H9 (cell line): ENCODE data around the gene SERPINB8. TPM values are rescaled to one million over a fixed set of nuclear protein-coding genes. Genes with fewer than 3 reads are reported as not detected.

Experiments used
- DNase-seq: peaks from one replicate; pipeline ENCODE4 v3.0.0-alpha.2; 2017
- H2AFZ ChIP-seq: one replicate; pipeline ENCODE4 v1.6.1; 2013; ENCODE audit warnings: mild to moderate bottlenecking, low read length, control low read depth, moderate library complexity
- H2AK5ac ChIP-seq: 2 replicates; pipeline ENCODE4 v1.6.1; 2013; ENCODE audit warnings: low read length, control low read depth, mixed read lengths; ENCODE audit not compliant: insufficient read length
- H2BK120ac ChIP-seq: one replicate; pipeline ENCODE4 v1.6.1; 2013; ENCODE audit warnings: low read depth, mild to moderate bottlenecking, low read length, control low read depth, inconsistent platforms; ENCODE audit not compliant: poor library complexity, severe bottlenecking
- H2BK12ac ChIP-seq: 2 replicates; pipeline ENCODE4 v1.6.1; 2013; ENCODE audit warnings: low read length, control low read depth, mixed read lengths, low read depth; ENCODE audit not compliant: insufficient read length
- H2BK15ac ChIP-seq: 2 replicates; pipeline ENCODE4 v1.6.1; 2013; ENCODE audit warnings: low read depth, low read length, control low read depth
- H2BK20ac ChIP-seq: one replicate; pipeline ENCODE4 v1.6.1; 2013; ENCODE audit warnings: low read depth, mild to moderate bottlenecking, low read length, control low read depth, inconsistent platforms; ENCODE audit not compliant: poor library complexity, severe bottlenecking
- H2BK5ac ChIP-seq: 2 replicates; pipeline ENCODE4 v1.6.1; 2013; ENCODE audit warnings: low read length, control low read depth, mixed read lengths; ENCODE audit not compliant: insufficient read length
- H3K14ac ChIP-seq: 2 replicates; pipeline ENCODE4 v1.6.1; 2013; ENCODE audit warnings: low read length, control low read depth; ENCODE audit not compliant: insufficient read depth
- H3K18ac ChIP-seq: 2 replicates; pipeline ENCODE4 v1.6.1; 2013; ENCODE audit warnings: low read depth, mild to moderate bottlenecking, mixed read lengths, low read length, control low read depth; ENCODE audit not compliant: insufficient read length
- H3K23ac ChIP-seq: 2 replicates; pipeline ENCODE4 v1.6.1; 2013; ENCODE audit warnings: low read length, control low read depth, mixed read lengths, low read depth; ENCODE audit not compliant: insufficient read length
- H3K23me2 ChIP-seq: 2 replicates; pipeline ENCODE4 v1.6.1; 2013; ENCODE audit warnings: low read depth, mild to moderate bottlenecking, mixed read lengths, low read length, control low read depth; ENCODE audit not compliant: insufficient read length, poor library complexity, severe bottlenecking
- H3K27ac ChIP-seq: 2 replicates; pipeline ENCODE4 v1.5.1; 2013; ENCODE audit warnings: low read length, control low read depth, mixed read lengths, low read depth; ENCODE audit not compliant: insufficient read length
- H3K27me3 ChIP-seq: 2 replicates; pipeline ENCODE4 v1.6.1; 2013; ENCODE audit warnings: low read length, control low read depth, inconsistent platforms; ENCODE audit not compliant: insufficient read depth
- H3K4ac ChIP-seq: 2 replicates; pipeline ENCODE4 v1.6.1; 2013; ENCODE audit warnings: low read depth, mild to moderate bottlenecking, control low read depth, inconsistent platforms, low read length, moderate library complexity
- H3K4me1 ChIP-seq: 2 replicates; pipeline ENCODE4 v1.6.1; 2013; ENCODE audit warnings: low read length, control low read depth, inconsistent platforms; ENCODE audit not compliant: insufficient read depth
- H3K4me2 ChIP-seq: 2 replicates; pipeline ENCODE4 v1.6.1; 2013; ENCODE audit warnings: low read length, control low read depth, mixed read lengths; ENCODE audit not compliant: insufficient read length, insufficient read depth
- H3K56ac ChIP-seq: 2 replicates; pipeline ENCODE4 v1.6.1; 2013; ENCODE audit warnings: low read depth, mild to moderate bottlenecking, mixed read lengths, low read length, control low read depth; ENCODE audit not compliant: insufficient read length
- H3K79me1 ChIP-seq: 2 replicates; pipeline ENCODE4 v1.6.1; 2013; ENCODE audit warnings: low read depth, mild to moderate bottlenecking, moderate library complexity, low read length, control low read depth, inconsistent platforms; ENCODE audit not compliant: insufficient read depth, poor library complexity, severe bottlenecking
- H3K79me2 ChIP-seq: 2 replicates; pipeline ENCODE4 v1.6.1; 2013; ENCODE audit warnings: low read length, control low read depth, inconsistent platforms; ENCODE audit not compliant: insufficient read depth
- H3K9ac ChIP-seq: 2 replicates; pipeline ENCODE4 v1.6.1; 2013; ENCODE audit warnings: low read length, control low read depth, mixed read lengths; ENCODE audit not compliant: insufficient read length; ENCODE audit errors: extremely low read depth
- H3K9me3 ChIP-seq: one replicate; pipeline ENCODE4 v1.6.1; 2013; ENCODE audit warnings: low read depth, low read length, inconsistent platforms; ENCODE audit not compliant: control insufficient read depth
- H3T11ph ChIP-seq: one replicate; pipeline ENCODE4 v1.6.1; 2013; ENCODE audit warnings: mild to moderate bottlenecking, low read length, control low read depth, inconsistent platforms
- H4K20me1 ChIP-seq: one replicate; pipeline ENCODE4 v1.6.1; 2013; ENCODE audit not compliant: control insufficient read depth, insufficient read length, insufficient read depth
- H4K5ac ChIP-seq: 2 replicates; pipeline ENCODE4 v1.6.1; 2013; ENCODE audit warnings: low read depth, mild to moderate bottlenecking, mixed read lengths, low read length, control low read depth; ENCODE audit not compliant: insufficient read length
- H4K8ac ChIP-seq: replicated peaks from 2 replicates; pipeline ENCODE4 v1.6.1; 2013; ENCODE audit warnings: low read length, control low read depth, mixed read lengths, low read depth; ENCODE audit not compliant: insufficient read length
- H4K91ac ChIP-seq: 2 replicates; pipeline ENCODE4 v1.6.1; 2013; ENCODE audit warnings: low read depth, mild to moderate bottlenecking, moderate library complexity, mixed read lengths, low read length, control low read depth; ENCODE audit not compliant: insufficient read length
- H3K27ac Mint-ChIP-seq, 3 experiments: 2 replicates in 2 of 3; 3 replicates in 1 of 3; pipeline ENCODE4 v1.8.0; 2020 to 2021; ENCODE audit warnings: mixed read lengths in 3 of 3, mild to moderate bottlenecking in 1 of 3, moderate library complexity in 1 of 3
- H3K27me3 Mint-ChIP-seq: 2 replicates; pipeline ENCODE4 v1.8.0; 2021; ENCODE audit warnings: low read depth, mild to moderate bottlenecking, moderate library complexity, mixed read lengths
- H3K36me3 Mint-ChIP-seq, 3 experiments: 2 replicates in 2 of 3; 3 replicates in 1 of 3; pipeline ENCODE4 v1.8.0; 2020 to 2021; ENCODE audit warnings: low read depth in 3 of 3, mixed read lengths in 3 of 3; ENCODE audit not compliant: insufficient read depth in 1 of 3
- H3K4me1 Mint-ChIP-seq, 2 experiments: 2 replicates each; pipeline ENCODE4 v1.8.0; 2020; ENCODE audit warnings: mixed read lengths in 2 of 2
- H3K4me3 Mint-ChIP-seq, 2 experiments: 2 replicates in 1 of 2; 3 replicates in 1 of 2; pipeline ENCODE4 v1.8.0; 2020 to 2021; ENCODE audit warnings: mild to moderate bottlenecking in 2 of 2, mixed read lengths in 2 of 2, moderate library complexity in 1 of 2
- H3K9me3 Mint-ChIP-seq, 2 experiments: 2 replicates in 1 of 2; 3 replicates in 1 of 2; pipeline ENCODE4 v1.8.0; 2020; ENCODE audit warnings: mild to moderate bottlenecking in 2 of 2, mixed read lengths in 2 of 2, moderate library complexity in 1 of 2
- CTCF ChIP-seq: fragments of 200-600 bp; sonication (generic); conservative IDR thresholded peaks from 3 replicates; pipeline ENCODE4 v1.8.0; 2021; ENCODE audit warnings: antibody characterized with exemption, mild to moderate bottlenecking
- WGBS: extraction: QIAGEN DNeasy Blood & Tissue Kit; methylation state at CpG from one replicate; pipeline ENCODE4 v1.1.7; 2013; ENCODE audit warnings: missing lambda C conversion rate, low lambda C conversion rate, mixed read lengths; ENCODE audit not compliant: insufficient read length; ENCODE audit errors: extremely low coverage; 5-methylcytosine and 5-hydroxymethylcytosine counted together
- total RNA-seq: library from RNA; stranded (reverse); gene quantifications from 2 replicates; pipeline ENCODE4 v1.2.1, GENCODE V29; 2021

The SERPINB8 gene
- total RNA-seq, 1 experiment from 2014 or later: 2.1 TPM

DNA sequence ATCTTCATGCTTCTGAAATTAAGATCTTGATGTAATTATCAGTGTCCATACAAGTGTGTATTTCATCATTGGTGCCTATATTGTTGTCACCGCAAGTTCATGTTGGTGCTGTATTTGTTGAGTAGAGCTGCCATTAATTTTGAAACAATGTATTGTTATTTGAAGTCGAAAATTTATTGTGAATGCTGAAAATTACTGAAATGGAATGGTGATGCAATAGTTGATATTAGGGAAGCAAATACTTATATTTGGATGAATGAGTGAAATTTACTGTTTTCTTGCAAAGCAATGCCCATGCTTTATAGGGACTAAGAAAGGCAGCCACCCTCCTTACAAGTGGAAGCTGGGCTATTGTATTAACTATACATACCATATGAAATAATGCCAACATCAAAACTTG, 41.6 kb downstream of the SERPINB8 start:
- Histone ChIP-seq H3K9me3 (no peaks in the 10 kb centered on the region), H3T11ph (no peak overlapping the region), H2BK12ac (no peak overlapping the region), H3K27ac (no peak overlapping the region), H3K4me1 (no peaks in the 10 kb centered on the region), H3K79me2 (no peaks in the 10 kb centered on the region), H3K56ac (no peak overlapping the region), H3K4me2 (no peak overlapping the region), H2BK120ac (no peak overlapping the region), H3K9ac (no peak overlapping the region), H3K14ac (no peak overlapping the region), H3K18ac (no peak overlapping the region), H2BK20ac (no peak overlapping the region), H4K20me1 (no peaks in the 10 kb centered on the region), H3K27me3 (no peaks in the 10 kb centered on the region), H2BK5ac (no peak overlapping the region), H4K8ac (no peak overlapping the region), H4K91ac (no peak overlapping the region), H2AK5ac (no peak overlapping the region), H2AFZ (no peak overlapping the region), H3K23me2 (no peaks in the 10 kb centered on the region), H3K4ac (no peak overlapping the region), H4K5ac (no peak overlapping the region), H3K23ac (no peak overlapping the region), H3K79me1 (no peaks in the 10 kb centered on the region), H2BK15ac (no peak overlapping the region)
- TF ChIP-seq CTCF: no peak
- 100% methylated on average over 1 of the region's 2 CpGs for WGBS
- Mint-ChIP-seq H3K27me3 (no peaks in the 10 kb centered on the region; the same call in 1 of the 2 replicates), H3K36me3 (no peaks in the 10 kb centered on the region), H3K4me3 (no peak overlapping the region), H3K9me3 (no peaks in the 10 kb centered on the region; a peak in 1 of 5 replicates), H3K27ac (no peak overlapping the region), H3K4me1 (no peaks in the 10 kb centered on the region)
- DNase-seq: no peak
